ENCODE data around the gene ALG9.

Gene ALG9

GRCh38 chr11:111762981-111763643 is 108.3 kb downstream of the ALG9 start:
- no peak for DNase-seq

- no peak for DNase-seq
Observed at GRCh38 chr11:111762526-111762925, 108.9 kb downstream of the ALG9 start.

DNA sequence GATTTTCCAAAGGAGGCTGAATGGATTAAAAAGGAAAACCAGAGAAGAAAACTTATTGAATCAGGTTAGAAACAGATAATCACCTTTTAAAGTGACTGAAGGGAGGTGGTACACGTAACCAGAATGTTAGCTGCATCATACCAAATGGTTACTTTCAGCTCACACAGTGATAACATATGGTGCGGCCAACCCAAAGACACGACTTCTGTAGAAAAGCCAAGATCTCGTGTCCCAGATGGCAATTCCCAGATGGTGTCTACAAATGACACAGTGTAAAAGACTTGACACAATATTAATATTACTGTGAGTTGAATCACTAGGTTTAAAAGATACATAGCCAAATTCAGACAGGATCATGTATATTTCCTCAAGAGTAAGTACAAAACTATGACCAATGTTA is 110.3 kb downstream of the ALG9 start:
- no peak for DNase-seq

GRCh38 chr11:111759778-111760407 is 111.5 kb downstream of the ALG9 start:
- DNase-seq, result no peak

DNA sequence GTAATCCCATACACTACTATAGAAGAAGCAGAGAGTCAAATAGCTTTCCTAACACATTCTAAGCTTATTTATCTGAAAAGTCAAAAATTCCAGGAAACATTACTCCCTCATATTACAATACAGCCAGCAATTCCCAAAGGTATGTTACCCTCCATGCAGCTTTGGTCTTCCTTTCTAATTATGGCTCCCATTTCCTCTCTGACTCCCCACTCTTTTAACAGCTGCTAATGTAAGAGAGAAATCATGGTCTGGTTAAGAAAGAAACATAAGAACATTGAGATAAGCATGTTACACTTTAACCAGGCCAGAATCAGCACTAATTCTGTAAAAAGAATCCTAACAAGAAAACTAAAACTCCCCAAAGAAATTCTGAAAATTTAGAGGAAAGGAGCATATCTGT is 112.0 kb downstream of the ALG9 start:
- no peak for DNase-seq

- no peak for DNase-seq
Observed at GRCh38 chr11:111756097-111756496, 115.3 kb downstream of the ALG9 start.

DNA sequence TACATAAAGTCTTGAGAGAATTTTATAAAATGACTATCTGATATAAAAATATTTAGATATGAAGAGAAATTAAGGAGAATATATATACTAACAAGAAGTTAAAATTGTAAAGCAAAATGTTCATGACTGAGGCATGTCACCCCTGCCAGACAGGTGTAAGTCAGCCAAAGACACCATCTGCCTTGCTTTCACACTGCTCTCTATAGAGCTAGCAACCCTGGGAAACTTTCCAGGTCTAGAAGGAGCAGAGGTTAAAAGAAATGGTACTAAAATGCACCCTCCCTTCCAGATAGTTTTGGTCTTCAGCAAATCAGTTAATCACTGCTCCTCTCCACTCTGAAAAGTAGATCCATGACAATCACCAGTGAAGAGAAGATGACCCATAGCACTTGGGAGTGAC is 121.7 kb downstream of the ALG9 start:
- no peak for DNase-seq

GRCh38 chr11:111748035-111748804 is 123.2 kb downstream of the ALG9 start:
- DNase-seq, result no peak

DNA sequence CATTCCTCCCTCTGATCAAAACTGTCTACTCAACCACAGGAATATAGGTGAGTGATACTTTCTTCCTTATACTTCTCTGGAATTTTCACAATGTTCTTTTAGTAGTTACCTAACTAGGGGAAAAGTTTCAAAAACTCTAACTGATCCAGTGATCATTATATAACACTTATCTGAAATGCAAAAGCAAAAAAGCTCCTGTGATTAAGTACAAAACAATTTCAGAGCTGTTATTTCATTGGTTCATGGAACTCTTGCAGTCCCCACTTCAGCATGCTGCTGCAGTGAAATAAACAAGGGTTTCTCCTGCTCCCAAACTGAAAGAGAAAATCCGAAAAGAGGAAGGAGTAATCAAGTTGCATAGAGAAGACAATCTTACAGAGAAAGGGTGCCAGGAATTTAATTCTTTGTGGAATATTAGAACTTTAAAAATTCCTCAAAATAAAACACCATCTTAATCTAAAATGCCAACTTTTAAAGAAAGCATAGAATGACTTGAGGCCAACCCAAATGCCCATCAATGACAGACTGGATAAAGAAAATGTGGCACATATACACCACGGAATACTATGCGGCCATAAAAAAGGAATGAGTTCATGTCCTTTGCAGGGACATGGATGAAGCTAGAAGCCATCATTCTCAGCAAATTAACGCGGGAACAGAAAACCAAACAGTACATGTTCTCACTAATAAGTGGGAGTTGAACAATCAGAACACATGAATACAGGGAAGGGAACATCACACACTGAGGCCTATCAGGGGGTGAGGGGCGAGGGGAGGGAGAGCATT is 125.5 kb downstream of the ALG9 start:
- no peak for DNase-seq

GRCh38 chr11:111743700-111744099 is 127.7 kb downstream of the ALG9 start:
- DNase-seq, result no peak

DNA sequence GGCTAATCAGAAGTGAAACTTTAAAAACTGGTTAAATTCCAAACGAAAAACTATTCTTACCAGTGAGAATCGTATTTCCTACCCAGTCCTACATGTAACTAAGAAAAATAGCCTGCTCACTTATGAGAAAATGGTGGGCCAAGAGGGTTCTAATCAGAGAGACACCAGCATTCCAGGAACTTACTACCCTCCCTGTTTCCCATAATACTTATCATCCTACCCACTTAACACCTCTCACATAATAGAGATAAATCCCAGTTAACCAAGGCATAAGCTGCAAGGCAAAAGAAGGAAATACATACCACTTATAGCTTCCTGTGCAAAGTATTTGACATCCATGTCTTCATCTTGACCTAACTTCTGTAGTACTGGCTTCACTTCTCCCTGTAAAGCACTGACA is 129.6 kb downstream of the ALG9 start:
- DNase-seq, result no peak

- no peak for DNase-seq
Observed at GRCh38 chr11:111739299-111739698, 132.1 kb downstream of the ALG9 start.

GRCh38 chr11:111737444-111738210 is 133.8 kb downstream of the ALG9 start:
- DNase-seq, result no peak

GRCh38 chr11:111736621-111737443 is 134.5 kb downstream of the ALG9 start:
- no peak for DNase-seq

Data from DMS153 (cell line).